Measurements from ENCODE around the gene USE1. TPM values are rescaled to one million over a fixed set of nuclear protein-coding genes. Genes with fewer than 3 reads are reported as not detected.

Gene USE1
- total RNA-seq, 1 experiment from 2014 or later: 26.2 TPM

DNA sequence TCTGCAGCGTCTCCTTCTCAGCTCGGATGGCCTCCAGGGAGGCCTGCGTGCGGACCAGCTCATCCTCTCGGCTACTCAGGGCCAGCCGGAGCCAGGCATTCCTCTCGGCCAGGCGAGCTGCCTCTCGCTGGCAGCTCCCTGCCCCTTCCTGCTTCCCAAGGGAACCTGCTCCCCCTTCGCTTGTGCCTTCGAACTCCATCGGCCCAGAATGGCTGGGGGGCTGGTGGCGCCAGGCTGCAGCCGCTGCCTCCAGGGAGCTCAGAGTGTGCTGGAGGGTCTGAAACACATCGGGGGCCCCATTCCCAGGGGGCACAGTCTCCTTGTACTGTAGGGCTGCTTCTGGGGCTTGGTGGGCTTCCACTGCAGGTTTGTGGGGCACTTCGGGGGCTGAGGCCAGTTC, 47.4 kb downstream of the USE1 start:
- intact Hi-C loops (cut with micrococcal nuclease; ENCODE audit: unreplicated experiment): no loop called here
- TF ChIP-seq, protein P1, sequence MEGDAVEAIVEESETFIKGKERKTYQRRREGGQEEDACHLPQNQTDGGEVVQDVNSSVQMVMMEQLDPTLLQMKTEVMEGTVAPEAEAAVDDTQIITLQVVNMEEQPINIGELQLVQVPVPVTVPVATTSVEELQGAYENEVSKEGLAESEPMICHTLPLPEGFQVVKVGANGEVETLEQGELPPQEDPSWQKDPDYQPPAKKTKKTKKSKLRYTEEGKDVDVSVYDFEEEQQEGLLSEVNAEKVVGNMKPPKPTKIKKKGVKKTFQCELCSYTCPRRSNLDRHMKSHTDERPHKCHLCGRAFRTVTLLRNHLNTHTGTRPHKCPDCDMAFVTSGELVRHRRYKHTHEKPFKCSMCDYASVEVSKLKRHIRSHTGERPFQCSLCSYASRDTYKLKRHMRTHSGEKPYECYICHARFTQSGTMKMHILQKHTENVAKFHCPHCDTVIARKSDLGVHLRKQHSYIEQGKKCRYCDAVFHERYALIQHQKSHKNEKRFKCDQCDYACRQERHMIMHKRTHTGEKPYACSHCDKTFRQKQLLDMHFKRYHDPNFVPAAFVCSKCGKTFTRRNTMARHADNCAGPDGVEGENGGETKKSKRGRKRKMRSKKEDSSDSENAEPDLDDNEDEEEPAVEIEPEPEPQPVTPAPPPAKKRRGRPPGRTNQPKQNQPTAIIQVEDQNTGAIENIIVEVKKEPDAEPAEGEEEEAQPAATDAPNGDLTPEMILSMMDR (IDR thresholded peaks at IDR 0.05): no peak
- TF ChIP-seq TCF7L2 (IDR thresholded peaks at IDR 0.05; ENCODE audit: low read depth, low read length) (no peak), POLR2AphosphoS5 (IDR thresholded peaks at IDR 0.05; ENCODE audit: low read depth, low read length) (no peak), SIN3A (IDR thresholded peaks at IDR 0.05; ENCODE audit: borderline replicate concordance, insufficient read depth, low read depth, low read length) (no peak), REST (IDR thresholded peaks at IDR 0.05; ENCODE audit: insufficient read depth in 1 of 2, low read depth in 2 of 2, low read length in 1 of 2) (no peak)
- H3K27me3 ChIP-seq (ENCODE audit: control insufficient read depth, insufficient read depth, low read length): no peaks in the 10 kb centered on the region
- ChIA-PET CTCF (no interaction called here), POLR2A (no interaction called here)
- no TSS peak for BruUV-seq (replicated peaks)
- ATAC-seq (no peak), DNase-seq (ENCODE audit: low read depth, low spot score) (no peak)
- no peak overlapping the region for H3K4me3 ChIP-seq (ENCODE audit: low read depth in 2 of 2, low read length in 2 of 2)
- H3K27ac ChIP-seq (ENCODE audit: low read length): no peak overlapping the region
- H3K4me1 ChIP-seq (ENCODE audit: control insufficient read depth, insufficient read depth, low read length): no peaks in the 10 kb centered on the region
- no peaks in the 10 kb centered on the region for H3K9me3 ChIP-seq (ENCODE audit: control insufficient read depth, insufficient read depth, low read depth, low read length)
- peaks cover under 1% of the 10 kb centered on the region; the same call in 1 of the 2 replicates for H3K36me3 ChIP-seq (ENCODE audit: control insufficient read depth, insufficient read depth, low read length)
- in situ Hi-C loops (cut with HindIII; ENCODE audit: low pct_unique_long_range_greater_than_20kb, low sequenced_read_pairs): no loop called here

- intact Hi-C loops (cut with micrococcal nuclease; ENCODE audit: unreplicated experiment): no loop called here
- DNase-seq (ENCODE audit: low read depth, low spot score) (no peak), ATAC-seq (no peak)
- Histone ChIP-seq H3K4me3 (ENCODE audit: low read depth in 2 of 2, low read length in 2 of 2) (no peak overlapping the region), H3K9me3 (ENCODE audit: control insufficient read depth, insufficient read depth, low read depth, low read length) (no peaks in the 10 kb centered on the region), H3K27ac (ENCODE audit: low read length) (no peak overlapping the region), H3K36me3 (ENCODE audit: control insufficient read depth, insufficient read depth, low read length) (peaks cover 4% of the 10 kb centered on the region; the same call in 1 of the 2 replicates), H3K4me1 (ENCODE audit: control insufficient read depth, insufficient read depth, low read length) (no peaks in the 10 kb centered on the region), H3K27me3 (ENCODE audit: control insufficient read depth, insufficient read depth, low read length) (no peaks in the 10 kb centered on the region)
- in situ Hi-C loops (cut with HindIII; ENCODE audit: low pct_unique_long_range_greater_than_20kb, low sequenced_read_pairs): no loop called here
- ChIA-PET CTCF (no interaction called here), POLR2A (no interaction called here)
- TF ChIP-seq, protein P1 (IDR thresholded peaks at IDR 0.05): no peak
- no peak for TF ChIP-seq SIN3A (IDR thresholded peaks at IDR 0.05; ENCODE audit: borderline replicate concordance, insufficient read depth, low read depth, low read length)
- no peak for TF ChIP-seq REST (IDR thresholded peaks at IDR 0.05; ENCODE audit: insufficient read depth in 1 of 2, low read depth in 2 of 2, low read length in 1 of 2)
- TF ChIP-seq POLR2AphosphoS5 (IDR thresholded peaks at IDR 0.05; ENCODE audit: low read depth, low read length): no peak
- no peak for TF ChIP-seq TCF7L2 (IDR thresholded peaks at IDR 0.05; ENCODE audit: low read depth, low read length)
- no TSS peak for BruUV-seq (replicated peaks)
These were observed 48.8 kb downstream of the USE1 start for GRCh38 chr19:17263712-17264640.

Measured in Panc1 (cell line).